ENCODE data around the gene SASH1. TPM values are rescaled to one million over a fixed set of nuclear protein-coding genes. Genes with fewer than 3 reads are reported as not detected.

SASH1 gene
- total RNA-seq, 2 donors from 2014 or later, result 14.9 to 16.4 TPM

DNA sequence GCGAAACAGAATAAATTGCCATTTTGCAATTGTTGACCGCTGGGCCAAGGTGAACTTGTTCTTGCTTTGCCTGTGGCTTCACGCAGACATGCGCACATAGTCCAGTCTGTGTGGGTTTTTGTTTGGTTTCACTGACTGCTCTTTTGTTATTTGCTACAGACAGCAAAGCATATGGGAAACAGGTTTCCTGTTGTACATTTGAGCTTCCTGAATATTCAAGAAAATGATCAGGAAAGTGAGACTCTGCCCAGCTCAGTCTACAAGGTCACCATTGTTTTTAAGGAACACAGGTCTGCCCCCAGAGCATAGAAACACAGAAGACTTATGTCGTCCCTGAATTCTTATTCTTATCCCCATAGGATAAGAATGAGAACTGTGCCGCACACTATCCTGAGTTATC, 55.6 kb downstream of the SASH1 start:
- H3K36me3 ChIP-seq, result no peaks in the 10 kb centered on the region
- no peak overlapping the region for H3K9ac ChIP-seq (ENCODE audit: low read depth in 2 of 2, low read length in 2 of 2)
- no peak overlapping the region for H3K27ac ChIP-seq
- H3K27me3 ChIP-seq, result no peaks in the 10 kb centered on the region
- no peaks in the 10 kb centered on the region for H3K9me3 ChIP-seq
- H3K4me3 ChIP-seq, result no peak overlapping the region
- intact Hi-C loops (cut with DNase I), result no loop called here
- DNase-seq, result no peak
- H3K4me1 ChIP-seq, result no peaks in the 10 kb centered on the region
- no peak for TF ChIP-seq CTCF (IDR thresholded peaks at IDR 0.05)

- H3K27me3 ChIP-seq, result no peaks in the 10 kb centered on the region
- no peak for TF ChIP-seq CTCF (IDR thresholded peaks at IDR 0.05)
- no peaks in the 10 kb centered on the region for H3K9me3 ChIP-seq
- no peaks in the 10 kb centered on the region for H3K4me1 ChIP-seq
- H3K9ac ChIP-seq (ENCODE audit: low read depth in 2 of 2, low read length in 2 of 2), result no peak overlapping the region
- no peak overlapping the region for H3K4me3 ChIP-seq
- no peak for DNase-seq
- H3K27ac ChIP-seq, result no peak overlapping the region
- H3K36me3 ChIP-seq, result no peaks in the 10 kb centered on the region
- intact Hi-C loops (cut with DNase I), result no loop called here
Measured at GRCh38 chr6:148398678-148399077, 56.0 kb downstream of the SASH1 start.

GRCh38 chr6:148401571-148401970, 58.9 kb downstream of the SASH1 start:
- intact Hi-C loops (cut with DNase I), result no loop called here
- Histone ChIP-seq H3K9ac (ENCODE audit: low read depth in 2 of 2, low read length in 2 of 2) (no peak overlapping the region), H3K9me3 (no peaks in the 10 kb centered on the region), H3K4me3 (no peak overlapping the region), H3K27ac (no peak overlapping the region), H3K4me1 (no peaks in the 10 kb centered on the region), H3K36me3 (no peaks in the 10 kb centered on the region), H3K27me3 (no peaks in the 10 kb centered on the region)
- DNase-seq, result no peak
- no peak for TF ChIP-seq CTCF (IDR thresholded peaks at IDR 0.05)

DNA sequence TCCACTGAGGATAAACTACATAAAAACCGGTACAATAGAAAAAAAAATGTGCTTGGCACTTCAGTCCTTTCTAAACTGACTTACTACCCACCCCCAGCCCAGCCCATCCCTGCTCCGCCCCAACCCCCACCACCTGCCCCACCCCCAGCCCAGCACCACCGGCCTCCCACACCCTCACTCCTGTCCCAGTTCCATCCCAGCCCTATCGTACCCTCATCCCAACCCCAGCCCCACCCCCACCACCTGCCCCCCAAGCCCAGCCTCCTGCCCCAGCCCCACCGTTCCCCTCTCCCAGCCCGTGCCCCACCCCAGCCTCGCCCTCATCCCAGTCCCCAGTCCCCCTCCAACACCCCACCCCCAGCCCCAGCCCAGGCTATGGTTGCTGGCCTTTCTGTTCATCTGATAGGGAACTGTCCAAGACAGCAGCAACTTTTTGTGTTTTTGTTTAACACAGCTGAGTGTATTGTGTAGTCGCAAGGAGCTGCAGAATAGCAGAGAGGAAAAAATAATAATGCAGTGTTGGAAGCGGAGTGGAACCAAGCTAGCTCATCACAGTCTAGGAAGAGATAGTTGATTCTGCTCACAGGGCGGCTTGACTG, 61.9 kb downstream of the SASH1 start:
- Histone ChIP-seq H3K9me3 (no peaks in the 10 kb centered on the region), H3K27me3 (no peaks in the 10 kb centered on the region), H3K36me3 (no peaks in the 10 kb centered on the region), H3K9ac (ENCODE audit: low read depth in 2 of 2, low read length in 2 of 2) (no peak overlapping the region), H3K4me3 (no peak overlapping the region), H3K4me1 (no peaks in the 10 kb centered on the region), H3K27ac (no peak overlapping the region)
- intact Hi-C loops (cut with DNase I), result no loop called here
- no peak for DNase-seq
- no peak for TF ChIP-seq CTCF (IDR thresholded peaks at IDR 0.05)

DNA sequence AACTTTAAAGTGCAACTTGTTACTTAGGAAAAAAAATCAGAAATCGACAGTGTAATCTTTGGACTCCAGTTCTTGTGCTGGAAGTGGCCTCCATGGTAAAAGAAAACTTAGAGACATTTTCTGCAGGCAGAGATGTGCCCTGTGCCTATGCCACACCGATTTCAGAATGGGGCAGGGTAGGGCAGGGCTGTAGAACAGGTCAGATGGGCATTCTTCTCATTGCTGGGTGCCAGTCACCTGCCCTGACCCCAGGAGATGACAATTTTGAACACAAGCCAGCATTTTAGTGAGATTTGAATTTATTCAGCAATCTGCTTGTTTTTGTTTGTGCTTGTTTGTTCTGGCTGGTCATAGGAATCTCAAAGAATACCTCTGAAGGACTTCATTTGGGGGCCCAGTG, 63.3 kb downstream of the SASH1 start:
- DNase-seq, result no peak
- no peak overlapping the region for H3K9ac ChIP-seq (ENCODE audit: low read depth in 2 of 2, low read length in 2 of 2)
- intact Hi-C loops (cut with DNase I), result no loop called here
- H3K36me3 ChIP-seq, result no peaks in the 10 kb centered on the region
- no peaks in the 10 kb centered on the region for H3K27me3 ChIP-seq
- no peak for TF ChIP-seq CTCF (IDR thresholded peaks at IDR 0.05)
- H3K27ac ChIP-seq, result no peak overlapping the region
- H3K4me3 ChIP-seq, result no peak overlapping the region
- no peaks in the 10 kb centered on the region for H3K4me1 ChIP-seq
- no peaks in the 10 kb centered on the region for H3K9me3 ChIP-seq
